GM19025 (cell line): ENCODE results near the gene TAOK1.
"Not testable (repeated sequence)": the region's sequence is repeated elsewhere in the genome, so short reads cannot be mapped to it uniquely, and the experiment has no call there.

ENCODE experiments used
- ATAC-seq: cut with Tn5 transposase; IDR thresholded peaks from one replicate; pipeline ENCODE4 v1.9.1; 2021; ENCODE audit warnings: mild to moderate bottlenecking, low read depth, moderate library complexity; ENCODE audit not compliant: unreplicated experiment

Gene TAOK1

DNA sequence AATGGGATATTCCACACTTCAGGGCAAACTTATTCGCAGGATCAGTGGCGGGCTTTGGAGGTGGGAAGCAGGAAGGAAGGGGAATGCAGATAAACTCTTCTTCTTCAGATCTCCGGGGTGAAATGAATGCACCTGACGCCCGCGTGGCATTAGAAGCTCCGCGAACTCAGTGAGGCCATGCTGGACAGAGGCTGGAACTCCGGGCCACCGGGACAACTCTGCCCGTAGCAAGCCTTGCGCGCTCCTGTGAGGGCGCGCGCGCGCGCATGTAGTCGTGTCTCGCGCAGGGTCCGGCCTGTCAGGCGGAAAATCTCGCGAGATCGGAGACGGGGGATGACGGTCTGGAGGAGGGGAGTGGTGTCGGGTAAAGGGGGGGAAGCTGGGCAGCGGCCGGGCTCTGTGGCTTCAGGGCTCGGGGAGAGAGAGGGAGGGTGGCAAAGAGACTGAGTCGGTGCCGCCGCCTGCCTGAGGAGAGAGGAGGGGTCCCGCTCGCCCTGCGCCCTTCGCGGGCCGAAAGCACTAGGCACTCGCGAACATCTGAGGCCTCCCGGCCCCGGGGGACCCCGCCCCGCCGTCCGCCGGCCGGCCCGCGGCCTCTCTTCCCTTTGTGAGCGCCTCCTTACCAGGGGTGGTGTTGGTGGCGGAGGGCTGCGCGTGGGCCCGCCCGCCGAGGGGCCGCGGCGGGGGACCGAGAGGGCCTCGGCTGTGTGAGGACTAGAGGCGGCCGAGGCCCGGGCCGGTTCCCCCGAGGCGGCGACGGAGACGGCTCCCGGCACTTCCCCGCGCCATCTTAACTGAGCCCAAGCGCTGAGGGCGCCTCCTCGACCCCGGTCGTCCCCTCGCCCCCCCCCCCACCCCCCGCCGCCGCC, at the start of gene TAOK1:
Gene TAOK1 (plus strand): TSS at position 382 of the 869 bp plus-strand sequence. CDS start 61,186 bp downstream, outside the sequence.
- peak; percentile 71 for ATAC-seq

- no peak for ATAC-seq
Observed at GRCh38 chr17:29341726-29342125, 48.4 kb upstream of the TAOK1 start.

DNA sequence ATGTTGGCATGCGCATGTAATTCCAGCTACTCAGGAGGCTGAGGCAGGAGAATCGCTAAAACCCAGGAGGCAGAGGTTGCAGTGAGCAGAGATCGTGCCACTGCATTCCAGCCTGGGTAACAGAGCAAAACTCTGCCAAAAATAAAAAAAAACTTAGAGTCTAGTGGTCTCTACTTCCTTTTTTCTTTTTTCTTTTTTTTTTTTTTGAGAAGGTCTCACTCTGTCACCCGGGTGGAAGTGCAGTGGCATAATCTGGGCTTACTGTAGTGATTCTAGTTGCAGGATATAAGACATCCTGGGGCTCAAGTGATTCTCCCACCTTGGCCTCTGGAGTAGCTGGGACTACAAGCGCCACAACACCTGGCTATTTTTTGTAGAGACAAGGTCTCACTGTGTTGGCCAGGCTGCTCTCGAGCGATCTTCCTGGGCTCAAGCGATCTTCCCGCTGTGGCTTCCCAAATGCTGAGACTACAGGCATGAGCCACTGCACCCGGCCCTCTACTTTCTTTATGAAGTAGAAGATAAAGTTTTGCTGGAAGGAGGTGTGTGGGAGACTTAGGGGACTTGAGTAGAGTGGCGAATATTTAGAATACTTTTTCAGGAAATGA, 47.9 kb upstream of the TAOK1 start:
- ATAC-seq = no peak

DNA sequence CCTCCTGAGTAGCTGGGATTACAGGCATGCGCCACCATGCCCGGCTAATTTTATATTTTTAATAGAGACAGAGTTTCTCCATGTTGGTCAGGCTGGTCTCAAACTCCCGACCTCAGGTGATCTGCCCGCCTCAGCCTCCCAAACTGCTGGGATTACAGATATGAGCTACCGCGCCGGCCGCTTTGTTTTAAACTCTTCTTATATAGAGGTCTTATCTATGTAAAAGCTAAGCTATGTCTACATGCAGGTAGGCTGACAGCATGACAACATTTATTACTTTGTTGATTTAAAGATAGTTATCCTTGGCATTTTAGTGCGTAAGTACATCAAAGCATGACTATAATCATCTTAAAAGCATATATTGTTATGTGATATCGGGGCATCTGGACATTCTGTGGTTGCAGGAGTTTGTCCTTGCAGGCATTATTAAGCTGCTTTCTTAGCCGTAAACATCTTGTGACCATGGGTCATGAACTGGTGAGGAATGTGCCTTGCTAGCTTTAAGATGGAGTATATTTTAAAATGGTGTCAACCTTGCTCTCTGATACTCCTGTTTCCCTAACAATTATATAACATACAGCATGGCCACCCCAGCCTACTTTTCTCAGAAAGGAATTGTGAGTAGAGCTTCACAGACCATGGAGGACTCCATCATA, 45.8 kb upstream of the TAOK1 start:
- no peak for ATAC-seq

GRCh38 chr17:29345066-29345465, 45.1 kb upstream of the TAOK1 start:
- ATAC-seq = no peak

GRCh38 chr17:29345470-29345869, 44.7 kb upstream of the TAOK1 start:
- ATAC-seq = not testable (repeated sequence)

GRCh38 chr17:29346462-29346861, 43.7 kb upstream of the TAOK1 start:
- ATAC-seq = no peak

DNA sequence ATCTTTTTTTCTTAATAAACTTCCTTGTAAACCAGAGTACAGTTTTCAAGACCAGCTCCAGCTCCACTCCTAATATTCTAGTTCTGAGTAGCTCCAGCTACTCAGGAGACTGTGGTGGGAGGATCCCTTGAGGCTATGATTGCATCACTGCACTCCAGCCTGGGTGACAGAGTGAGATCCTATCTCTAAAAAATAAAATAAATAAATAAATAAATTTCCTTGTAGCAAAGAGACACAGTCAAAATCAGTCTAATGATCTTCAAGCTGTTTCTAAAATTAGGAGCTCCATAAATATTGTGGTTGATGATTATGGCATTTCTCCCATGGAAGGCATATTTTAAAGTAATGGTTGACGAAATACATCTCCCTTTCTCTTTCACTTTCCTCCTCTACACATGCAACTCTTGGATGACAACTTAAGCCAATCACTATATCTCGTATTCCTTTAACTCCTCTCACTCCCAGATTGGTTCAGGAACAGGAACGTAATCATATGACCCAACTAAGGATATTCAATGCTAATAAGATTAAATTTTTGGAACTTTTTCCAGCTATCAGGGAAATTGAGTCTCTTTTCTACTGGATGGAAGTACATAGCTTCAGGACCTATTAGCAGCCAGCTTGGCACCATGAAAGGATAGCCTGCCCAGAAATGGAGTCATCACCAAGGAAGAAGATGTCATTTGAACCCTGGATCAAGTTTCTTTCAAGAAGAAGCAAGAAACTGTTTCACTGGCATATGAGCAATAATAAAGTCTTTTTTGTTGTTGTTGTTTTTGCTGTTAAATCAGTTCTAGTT, 42.1 kb upstream of the TAOK1 start:
- ATAC-seq = no peak

- no peak for ATAC-seq
Observed at GRCh38 chr17:29349409-29349808, 40.8 kb upstream of the TAOK1 start.

DNA sequence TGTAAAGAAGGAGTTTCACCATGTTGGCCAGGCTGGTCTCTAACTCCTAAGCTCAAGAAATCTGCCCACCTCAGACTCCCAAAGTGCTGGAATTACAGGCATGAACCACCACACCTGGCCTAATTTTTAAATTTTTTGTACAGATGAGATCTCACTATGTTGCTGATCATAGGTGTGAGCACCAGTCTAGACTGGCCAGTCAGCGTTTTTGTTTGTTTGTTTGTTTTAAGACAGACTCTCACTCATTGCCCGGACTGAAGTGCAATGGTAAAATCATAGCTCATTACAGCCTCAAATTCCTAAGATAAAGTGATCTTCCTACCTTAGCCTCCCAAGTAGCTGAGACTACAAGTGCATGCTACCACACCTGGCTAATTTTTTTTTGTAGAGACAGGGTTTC, 38.0 kb upstream of the TAOK1 start:
- no peak for ATAC-seq

- no peak for ATAC-seq
Observed at GRCh38 chr17:29357232-29357631, 32.9 kb upstream of the TAOK1 start.

- no peak for ATAC-seq
Observed at GRCh38 chr17:29357821-29358232, 32.3 kb upstream of the TAOK1 start.

- ATAC-seq = no peak
Observed at GRCh38 chr17:29358416-29358815, 31.7 kb upstream of the TAOK1 start.

DNA sequence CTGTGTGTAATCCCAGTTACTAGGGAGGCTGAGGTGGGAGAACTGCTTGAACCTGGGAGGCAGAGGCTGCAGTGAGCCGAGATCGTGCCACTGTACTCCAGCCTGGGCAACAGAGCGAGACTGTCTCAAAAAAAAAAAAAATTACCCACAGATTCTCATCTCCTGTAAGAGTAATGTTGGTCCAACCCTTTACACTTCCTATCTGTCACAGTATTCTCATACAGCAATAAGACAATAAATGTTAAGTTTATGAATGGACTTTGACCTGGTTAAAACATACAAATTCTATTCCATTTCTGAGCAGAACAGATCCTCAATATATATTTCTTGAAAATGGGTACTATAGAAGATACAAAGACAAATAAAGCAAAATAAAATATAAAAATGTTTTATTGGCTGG, 30.4 kb upstream of the TAOK1 start:
- ATAC-seq = no peak

GRCh38 chr17:29363716-29364115, 26.4 kb upstream of the TAOK1 start:
- ATAC-seq = no peak

GRCh38 chr17:29364691-29365090, 25.5 kb upstream of the TAOK1 start:
- ATAC-seq = no peak

DNA sequence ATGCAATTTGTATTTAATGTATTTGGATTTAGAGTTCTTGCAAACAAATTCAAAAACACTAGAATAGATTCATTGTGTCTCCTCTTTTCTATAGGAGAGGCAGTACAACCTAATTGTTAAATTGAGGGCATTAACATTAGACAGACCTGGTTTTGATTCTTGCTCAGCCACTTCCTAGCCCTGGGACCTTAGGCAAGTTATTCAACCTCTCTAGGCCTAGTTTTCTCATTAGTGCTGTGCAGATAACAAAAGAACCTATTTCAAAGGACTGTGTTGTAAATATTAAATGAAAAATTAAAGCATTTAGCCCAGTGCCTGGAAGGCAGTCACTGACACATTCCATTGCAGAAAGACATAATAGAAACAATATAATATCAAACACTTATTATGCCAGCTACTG, 22.0 kb upstream of the TAOK1 start:
- no peak for ATAC-seq

DNA sequence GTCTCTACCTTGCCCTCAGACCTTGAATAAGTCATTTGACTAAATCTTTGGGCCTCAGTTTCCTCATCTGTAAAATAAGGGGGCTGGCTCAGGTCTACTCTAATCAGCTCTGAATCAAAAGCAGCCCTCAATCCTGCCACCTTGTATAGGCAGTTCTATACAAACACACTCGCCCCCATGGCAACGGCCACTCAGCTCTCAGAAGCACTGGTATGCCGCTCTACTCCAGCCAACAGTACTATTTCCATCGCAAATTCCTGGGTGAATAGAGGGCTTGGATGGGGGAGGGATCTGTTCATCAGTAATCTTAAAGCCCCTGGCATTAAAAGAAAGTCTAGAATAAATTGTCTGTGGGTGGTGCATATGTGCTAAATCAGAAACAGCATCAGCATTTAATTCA, 21.2 kb upstream of the TAOK1 start:
- no peak for ATAC-seq

DNA sequence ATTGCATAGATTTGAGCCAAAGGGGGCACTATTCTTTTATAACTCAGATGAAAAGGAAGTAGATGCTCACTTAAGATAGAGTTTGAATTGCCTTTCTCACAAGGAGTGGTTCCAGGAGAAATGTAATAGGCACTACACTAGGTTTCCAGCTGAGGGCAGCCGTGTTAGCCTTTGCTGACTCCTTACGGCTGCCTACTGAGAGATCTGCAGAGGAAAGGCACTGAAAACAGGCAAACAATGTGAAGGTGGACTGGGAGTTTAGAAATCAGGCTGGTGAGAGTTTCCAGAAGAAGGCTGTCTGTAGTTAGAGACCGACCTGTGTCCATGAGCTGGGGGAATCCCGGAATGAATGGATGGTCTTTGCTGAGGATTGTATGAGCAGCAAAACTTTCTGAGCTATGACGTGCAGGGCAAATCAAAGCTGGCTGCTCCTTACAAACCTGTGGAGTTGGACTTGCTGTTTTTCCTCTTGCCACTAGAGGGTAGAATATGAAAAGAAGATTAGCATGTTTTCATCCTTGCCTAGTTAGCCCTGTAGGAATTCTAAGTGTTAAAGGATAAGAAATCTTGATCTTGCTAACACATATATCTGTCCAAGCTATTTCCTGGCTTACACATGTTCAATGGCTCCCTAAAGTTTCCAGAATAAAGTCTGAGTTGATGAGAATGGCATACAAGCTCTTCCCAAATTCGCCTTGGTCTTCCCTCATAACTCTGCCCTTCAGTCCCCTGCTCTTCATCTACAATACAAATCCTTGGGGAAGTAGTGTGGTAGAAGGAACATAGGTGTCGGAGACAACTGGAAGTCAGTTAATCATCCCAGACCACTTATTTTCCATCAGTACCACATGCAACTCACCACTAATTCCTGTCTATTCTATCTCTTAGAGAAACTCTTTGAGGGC, 20.1 kb upstream of the TAOK1 start:
- ATAC-seq = no peak
